Measurements from ENCODE around the gene ANKRD44.

DNA sequence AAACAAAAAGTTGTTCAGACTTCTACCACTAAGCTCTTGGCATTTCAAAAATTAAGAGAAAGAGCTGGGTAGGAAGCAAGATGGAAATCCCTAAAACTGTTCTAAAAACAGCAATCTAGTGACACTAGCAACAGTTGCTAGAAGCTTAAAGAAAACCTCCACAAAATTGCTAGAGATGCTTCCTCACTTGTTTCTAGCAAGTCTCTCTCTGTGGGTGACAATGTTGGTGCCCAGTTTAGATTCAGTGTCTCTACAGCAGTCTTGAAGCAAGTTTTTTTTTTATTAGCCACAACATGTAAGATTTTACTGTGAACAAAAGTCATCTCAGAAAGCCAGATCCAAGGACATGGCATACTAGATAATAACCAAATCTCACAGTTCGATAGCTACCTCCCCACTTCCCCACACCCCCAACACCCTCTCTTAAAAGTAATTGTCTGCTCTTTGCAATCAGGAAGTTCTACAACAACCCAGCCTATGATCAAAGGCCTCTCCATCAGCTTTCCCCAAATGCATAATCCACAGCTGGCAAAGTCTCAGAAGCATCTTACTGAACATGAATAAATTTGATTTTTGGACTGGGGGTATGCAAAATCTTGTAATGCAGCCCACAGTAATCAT is 70.0 kb downstream of the ANKRD44 start:
- TF ChIP-seq, protein P1, sequence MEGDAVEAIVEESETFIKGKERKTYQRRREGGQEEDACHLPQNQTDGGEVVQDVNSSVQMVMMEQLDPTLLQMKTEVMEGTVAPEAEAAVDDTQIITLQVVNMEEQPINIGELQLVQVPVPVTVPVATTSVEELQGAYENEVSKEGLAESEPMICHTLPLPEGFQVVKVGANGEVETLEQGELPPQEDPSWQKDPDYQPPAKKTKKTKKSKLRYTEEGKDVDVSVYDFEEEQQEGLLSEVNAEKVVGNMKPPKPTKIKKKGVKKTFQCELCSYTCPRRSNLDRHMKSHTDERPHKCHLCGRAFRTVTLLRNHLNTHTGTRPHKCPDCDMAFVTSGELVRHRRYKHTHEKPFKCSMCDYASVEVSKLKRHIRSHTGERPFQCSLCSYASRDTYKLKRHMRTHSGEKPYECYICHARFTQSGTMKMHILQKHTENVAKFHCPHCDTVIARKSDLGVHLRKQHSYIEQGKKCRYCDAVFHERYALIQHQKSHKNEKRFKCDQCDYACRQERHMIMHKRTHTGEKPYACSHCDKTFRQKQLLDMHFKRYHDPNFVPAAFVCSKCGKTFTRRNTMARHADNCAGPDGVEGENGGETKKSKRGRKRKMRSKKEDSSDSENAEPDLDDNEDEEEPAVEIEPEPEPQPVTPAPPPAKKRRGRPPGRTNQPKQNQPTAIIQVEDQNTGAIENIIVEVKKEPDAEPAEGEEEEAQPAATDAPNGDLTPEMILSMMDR (conservative IDR thresholded peaks at IDR 0.05 in 1 of 2, IDR thresholded peaks at IDR 0.05 in 1 of 2; ENCODE audit: extremely low read depth in 1 of 2, insufficient read depth in 1 of 2, low read depth in 1 of 2, low read length in 2 of 2) = no peak
- TF ChIP-seq EZH2 (IDR thresholded peaks at IDR 0.05; ENCODE audit: borderline replicate concordance, low read length) = no peak

Data from mammary epithelial cell (primary cell).